Endodermal cell (in vitro differentiated cells): ENCODE data around the gene OPN1SW. TPM values are rescaled to one million over a fixed set of nuclear protein-coding genes. Genes with fewer than 3 reads are reported as not detected.

Experiments used
- DNase-seq: peaks from one replicate; pipeline ENCODE4 v3.0.0-alpha.2; 2017
- H3K27ac ChIP-seq: 2 replicates; pipeline ENCODE4 v1.5.1; 2013; ENCODE audit warnings: mild to moderate bottlenecking, low read depth, low read length, moderate library complexity
- H3K27me3 ChIP-seq: 2 replicates; pipeline ENCODE4 v1.6.1; 2013; ENCODE audit warnings: mild to moderate bottlenecking, low read length, moderate library complexity; ENCODE audit not compliant: insufficient read depth, control insufficient read depth, poor library complexity, severe bottlenecking
- H3K36me3 ChIP-seq: 2 replicates; pipeline ENCODE4 v1.7.0; 2013; ENCODE audit warnings: mild to moderate bottlenecking, low read length, moderate library complexity; ENCODE audit not compliant: control insufficient read depth, insufficient read depth
- H3K4me1 ChIP-seq: one replicate; pipeline ENCODE4 v1.7.0; 2013; ENCODE audit warnings: low read length; ENCODE audit not compliant: control insufficient read depth, insufficient read depth
- H3K4me3 ChIP-seq: 2 replicates; pipeline ENCODE4 v1.5.1; 2013; ENCODE audit warnings: mild to moderate bottlenecking, low read length, moderate library complexity
- H3K9ac ChIP-seq: 2 replicates; pipeline ENCODE4 v1.6.1; 2013; ENCODE audit warnings: mild to moderate bottlenecking, low read length, moderate library complexity; ENCODE audit not compliant: poor library complexity, severe bottlenecking; ENCODE audit errors: extremely low read depth
- H3K9me3 ChIP-seq: 2 replicates; pipeline ENCODE4 v1.6.1; 2013; ENCODE audit warnings: mild to moderate bottlenecking, low read length, moderate library complexity; ENCODE audit not compliant: control insufficient read depth
- H3K27ac Mint-ChIP-seq: 2 replicates; pipeline ENCODE4 v1.8.0; 2020; ENCODE audit warnings: mixed read lengths
- H3K27me3 Mint-ChIP-seq: 2 replicates; pipeline ENCODE4 v1.8.0; 2021; ENCODE audit warnings: mild to moderate bottlenecking, mixed read lengths; ENCODE audit not compliant: insufficient read depth
- H3K36me3 Mint-ChIP-seq: 2 replicates; pipeline ENCODE4 v1.8.0; 2020; ENCODE audit warnings: low read depth, mixed read lengths
- H3K4me1 Mint-ChIP-seq: 2 replicates; pipeline ENCODE4 v1.8.0; 2020; ENCODE audit warnings: mixed read lengths
- H3K4me3 Mint-ChIP-seq: 2 replicates; pipeline ENCODE4 v1.8.0; 2020; ENCODE audit warnings: mild to moderate bottlenecking, moderate library complexity, mixed read lengths
- H3K9me3 Mint-ChIP-seq: 2 replicates; pipeline ENCODE4 v1.8.0; 2020; ENCODE audit warnings: mild to moderate bottlenecking, mixed read lengths
- CTCF ChIP-seq: fragments of 200-600 bp; sonication (generic); conservative IDR thresholded peaks from 2 replicates; pipeline ENCODE4 v1.5.0; 2021; ENCODE audit warnings: antibody characterized with exemption, mild to moderate bottlenecking
- WGBS, 2 experiments: methylation state at CpG; one replicate each; pipeline versions ENCODE4 v1.1.5 to v1.1.7; 2013; ENCODE audit warnings: missing lambda C conversion rate in 2 of 2, mixed read lengths in 1 of 2; ENCODE audit not compliant: insufficient coverage in 1 of 2, insufficient read length in 1 of 2; 5-methylcytosine and 5-hydroxymethylcytosine counted together
- total RNA-seq, 2 donors: library from RNA; stranded (reverse); fragmentation: NEBNext Ultra II Directional in 1 of 2; extraction: Animal tissue kit (Norgen Biotek cat#: 25700) in 1 of 2; gene quantifications; 2 replicates in 1 of 2; 3 replicates in 1 of 2; pipeline ENCODE4 v1.2.1, GENCODE V29; 2021

Gene OPN1SW
- total RNA-seq, 2 donors from 2014 or later, result not detected

- H3K27ac ChIP-seq, result no peak overlapping the region
- no peaks in the 10 kb centered on the region for H3K4me1 ChIP-seq
- H3K9ac ChIP-seq, result no peak overlapping the region
- no peak overlapping the region for H3K4me3 ChIP-seq
- Mint-ChIP-seq H3K9me3 (no peaks in the 10 kb centered on the region), H3K36me3 (no peaks in the 10 kb centered on the region), H3K27ac (no peak overlapping the region), H3K4me3 (no peak overlapping the region), H3K4me1 (peaks cover under 1% of the 10 kb centered on the region), H3K27me3 (peaks cover 15% of the 10 kb centered on the region)
- no peaks in the 10 kb centered on the region for H3K27me3 ChIP-seq
- H3K36me3 ChIP-seq, result no peaks in the 10 kb centered on the region
- WGBS, 2 experiments, result 89 to 100% methylated on average over 2 of the region's 2 CpGs
- DNase-seq, result no peak
- H3K9me3 ChIP-seq, result no peaks in the 10 kb centered on the region
- no peak for TF ChIP-seq CTCF
Observed at GRCh38 chr7:128732521-128733277, 42.9 kb downstream of the OPN1SW start.

- H3K9ac ChIP-seq, result no peak overlapping the region
- no peaks in the 10 kb centered on the region for H3K9me3 ChIP-seq
- Mint-ChIP-seq H3K9me3 (peaks cover 1% of the 10 kb centered on the region), H3K4me3 (no peak overlapping the region), H3K4me1 (peaks cover 5% of the 10 kb centered on the region), H3K36me3 (no peaks in the 10 kb centered on the region), H3K27me3 (peaks cover 9% of the 10 kb centered on the region), H3K27ac (no peak overlapping the region)
- WGBS, 2 experiments, result 95 to 97% methylated on average over 7 to 8 of the region's 8 CpGs
- no peak for TF ChIP-seq CTCF
- H3K4me1 ChIP-seq, result no peaks in the 10 kb centered on the region
- no peak overlapping the region for H3K27ac ChIP-seq
- no peak overlapping the region for H3K4me3 ChIP-seq
- no peak for DNase-seq
- no peaks in the 10 kb centered on the region for H3K27me3 ChIP-seq
- no peaks in the 10 kb centered on the region for H3K36me3 ChIP-seq
Observed at GRCh38 chr7:128731184-128731583, 44.4 kb downstream of the OPN1SW start.

GRCh38 chr7:128729494-128729893, 46.1 kb downstream of the OPN1SW start:
- TF ChIP-seq CTCF, result no peak
- Histone ChIP-seq H3K27me3 (no peaks in the 10 kb centered on the region), H3K9ac (no peak overlapping the region), H3K27ac (no peak overlapping the region), H3K9me3 (no peaks in the 10 kb centered on the region), H3K4me1 (no peaks in the 10 kb centered on the region), H3K4me3 (no peak overlapping the region), H3K36me3 (no peaks in the 10 kb centered on the region)
- peaks cover 11% of the 10 kb centered on the region for H3K27me3 Mint-ChIP-seq
- no peak for DNase-seq
- H3K27ac Mint-ChIP-seq, result no peak overlapping the region
- H3K9me3 Mint-ChIP-seq, result peaks cover 1% of the 10 kb centered on the region
- no peaks in the 10 kb centered on the region for H3K36me3 Mint-ChIP-seq
- WGBS, 2 experiments, result 91 to 100% methylated on average over 4 of the region's 4 CpGs
- H3K4me1 Mint-ChIP-seq, result peaks cover 5% of the 10 kb centered on the region
- H3K4me3 Mint-ChIP-seq, result no peak overlapping the region
